HAP-1 (cell line): ENCODE data around the gene CMTM1.

Source experiments
- DNase-seq, 2 experiments: peaks; one replicate each; pipeline ENCODE4 v3.0.0-alpha.2; 2016 to 2020; ENCODE audit warnings: low spot score in 2 of 2
- H3K27me3 ChIP-seq: fragments of 250-450 bp; sonication (Bioruptor Pico); 2 replicates; pipeline ENCODE4 v1.5.1; 2020; ENCODE audit warnings: low read depth, mild to moderate bottlenecking, moderate library complexity
- H3K36me3 ChIP-seq: fragments of 250-450 bp; sonication (Bioruptor Pico); replicated peaks from 2 replicates; pipeline ENCODE4 v1.5.1; 2020; ENCODE audit warnings: mild to moderate bottlenecking
- H3K4me1 ChIP-seq: fragments of 250-450 bp; sonication (Bioruptor Pico); 2 replicates; pipeline ENCODE4 v1.5.1; 2020; ENCODE audit warnings: mild to moderate bottlenecking
- H3K4me3 ChIP-seq: fragments of 250-450 bp; sonication (Bioruptor Pico); 2 replicates; pipeline ENCODE4 v1.5.1; 2020; ENCODE audit warnings: mild to moderate bottlenecking, moderate library complexity
- H3K9me3 ChIP-seq: fragments of 250-450 bp; sonication (Bioruptor Pico); 2 replicates; pipeline ENCODE4 v1.5.1; 2020; ENCODE audit warnings: mild to moderate bottlenecking, moderate library complexity
- in situ Hi-C: fragments of 300-500 bp; cut with MboI; formaldehyde crosslinking; loops from 3 replicates; pipeline ENCODE4 v1.14.3; 2020; ENCODE audit warnings: low sequenced_read_pairs, inconsistent platforms, mixed read lengths

CMTM1 gene, protein sequence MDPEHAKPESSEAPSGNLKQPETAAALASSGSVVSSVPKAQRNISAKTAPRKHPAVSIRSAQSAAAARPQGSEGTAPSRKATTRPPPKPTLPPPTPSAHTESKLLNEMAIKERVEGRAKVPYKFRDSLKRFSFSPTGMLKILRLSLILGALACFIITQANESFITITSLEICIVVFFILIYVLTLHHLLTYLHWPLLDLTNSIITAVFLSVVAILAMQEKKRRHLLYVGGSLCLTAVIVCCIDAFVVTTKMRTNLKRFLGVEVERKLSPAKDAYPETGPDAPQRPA

DNA sequence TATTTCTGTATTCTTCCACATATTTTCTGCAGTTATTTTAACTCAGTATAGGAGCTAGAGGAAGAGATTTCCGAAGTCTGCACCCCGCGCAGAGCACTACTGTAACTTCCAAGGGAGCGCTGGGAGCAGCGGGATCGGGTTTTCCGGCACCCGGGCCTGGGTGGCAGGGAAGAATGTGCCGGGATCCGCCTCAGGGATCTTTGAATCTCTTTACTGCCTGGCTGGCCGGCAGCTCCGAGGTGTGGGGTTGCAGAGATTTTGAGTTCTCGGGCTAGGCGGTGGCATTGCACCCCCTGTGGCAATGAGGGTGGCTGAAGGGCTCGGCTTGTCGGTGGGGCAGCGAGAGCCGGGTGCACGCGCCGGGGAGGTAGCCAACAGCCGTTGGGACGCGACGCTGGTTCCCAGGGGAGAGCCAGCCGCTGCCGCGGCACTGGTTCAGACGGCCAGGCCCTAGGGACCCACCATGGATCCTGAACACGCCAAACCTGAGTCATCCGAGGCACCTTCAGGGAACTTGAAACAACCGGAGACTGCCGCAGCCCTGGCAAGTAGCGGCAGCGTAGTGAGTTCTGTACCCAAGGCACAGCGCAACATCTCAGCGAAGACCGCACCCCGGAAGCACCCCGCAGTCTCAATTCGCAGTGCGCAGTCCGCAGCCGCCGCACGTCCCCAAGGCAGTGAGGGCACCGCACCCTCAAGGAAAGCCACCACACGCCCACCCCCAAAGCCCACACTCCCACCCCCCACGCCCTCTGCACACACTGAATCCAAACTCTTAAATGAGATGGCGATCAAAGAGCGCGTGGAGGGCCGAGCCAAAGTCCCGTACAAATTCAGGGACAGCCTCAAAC, at the start of gene CMTM1:
CMTM1 (plus strand) TSS at position 389 of the 851 bp plus-strand sequence; CDS start at position 464, 75 bp downstream.
- peaks cover 11% of the 10 kb centered on the region for H3K36me3 ChIP-seq
- H3K4me3 ChIP-seq = no peak within 1 kb of the TSS
- in situ Hi-C loops = no loop called here
- H3K27me3 ChIP-seq = no peaks in the 10 kb centered on the region
- no peaks in the 10 kb centered on the region for H3K4me1 ChIP-seq
- no peaks in the 10 kb centered on the region for H3K9me3 ChIP-seq
- no peak for DNase-seq

DNA sequence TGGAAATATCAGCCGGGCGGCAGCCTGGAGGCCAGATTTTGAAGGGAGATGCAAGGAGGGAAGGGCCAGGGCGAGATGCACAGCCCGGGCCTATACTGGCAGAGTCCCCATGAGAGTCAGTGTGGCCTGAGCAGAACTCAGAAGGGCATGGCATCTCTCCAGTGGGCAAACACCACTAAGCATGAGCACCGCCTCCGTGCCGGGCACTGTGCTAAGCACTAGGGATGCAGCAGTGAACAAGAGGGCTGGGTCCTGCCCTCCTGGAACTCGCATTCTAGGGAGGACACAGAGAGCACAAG, 49.8 kb upstream of the CMTM1 start:
- H3K9me3 ChIP-seq = no peaks in the 10 kb centered on the region
- in situ Hi-C loops = no loop called here
- H3K4me3 ChIP-seq = no peak overlapping the region
- H3K27me3 ChIP-seq = no peaks in the 10 kb centered on the region
- no peak for DNase-seq
- H3K4me1 ChIP-seq = no peaks in the 10 kb centered on the region
- 0 out of 2 replicates have a peak, but pooled peaks cover 6% of the 10 kb centered on the region for H3K36me3 ChIP-seq

DNA sequence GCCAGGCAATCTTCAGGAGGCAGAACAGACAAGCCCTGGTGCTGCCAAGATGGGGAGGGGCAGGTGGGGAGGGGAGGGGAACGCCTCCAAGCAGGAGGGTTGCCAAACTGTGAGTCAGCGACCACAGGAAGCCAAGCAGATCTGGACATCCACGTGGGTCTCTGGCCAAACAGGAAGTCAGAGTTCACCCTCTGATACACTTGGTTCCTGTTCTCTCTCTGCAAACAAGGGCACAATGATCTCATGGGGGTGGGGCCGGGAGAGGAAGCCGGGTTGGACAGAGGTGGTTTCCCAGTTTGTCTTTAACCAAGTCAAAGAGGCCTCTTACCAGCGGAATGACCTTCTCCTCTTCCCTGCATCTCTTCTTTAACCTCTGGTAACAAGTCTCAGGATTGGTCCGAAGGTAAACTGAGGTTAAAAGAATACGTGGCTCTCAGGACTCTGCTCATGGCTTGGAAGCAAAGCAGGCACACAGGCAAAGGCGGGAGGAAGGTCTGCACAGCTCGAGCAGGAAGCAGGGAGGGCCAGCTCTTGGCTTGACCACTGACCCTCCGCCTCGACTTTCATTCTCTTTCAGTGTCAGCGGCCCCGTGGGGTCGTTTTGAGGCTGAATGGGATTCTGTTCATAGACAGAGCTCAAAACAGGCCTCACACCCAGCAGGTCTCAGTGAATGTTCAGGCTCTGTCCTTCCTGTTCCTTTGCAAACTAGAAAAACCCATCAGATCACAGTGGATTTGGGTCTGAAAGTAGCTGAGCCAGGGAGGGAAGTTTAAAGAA, 49.2 kb upstream of the CMTM1 start:
- Histone ChIP-seq H3K4me3 (no peak overlapping the region), H3K36me3 (0 out of 2 replicates have a peak, but pooled peaks cover 3% of the 10 kb centered on the region), H3K9me3 (no peaks in the 10 kb centered on the region), H3K27me3 (no peaks in the 10 kb centered on the region), H3K4me1 (no peaks in the 10 kb centered on the region)
- in situ Hi-C loops = no loop called here
- no peak for DNase-seq

DNA sequence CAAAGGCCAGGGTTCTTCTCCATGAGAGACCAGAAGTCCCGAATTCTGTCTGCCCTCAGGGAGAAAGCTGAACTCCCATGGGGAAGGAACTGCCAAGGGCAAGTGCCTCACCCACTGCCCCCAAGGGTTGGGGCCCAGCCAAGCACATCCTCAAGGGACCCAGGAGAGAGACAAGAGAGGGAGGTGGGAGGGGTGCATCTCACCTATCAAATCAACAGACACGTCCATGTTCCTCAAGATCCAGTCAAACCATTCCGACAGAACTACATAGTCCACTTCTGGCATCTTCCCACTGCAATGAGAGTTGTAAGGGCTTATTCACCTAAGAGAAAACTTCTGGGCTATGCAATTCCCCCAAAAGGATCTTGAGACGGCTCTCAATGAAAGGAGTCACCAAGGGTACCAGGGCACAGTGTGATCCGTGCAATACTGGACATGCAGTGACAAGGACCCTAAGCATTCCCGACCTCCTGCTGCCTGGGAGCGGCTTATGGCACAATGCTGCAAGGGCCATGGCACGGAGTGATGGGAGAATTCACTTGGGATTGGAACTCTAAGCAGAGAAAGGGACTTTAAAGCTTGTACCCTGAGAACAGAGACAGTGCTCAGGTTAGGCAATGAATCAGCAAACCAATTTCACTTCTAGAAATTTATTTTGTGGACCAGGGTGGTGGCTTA, 48.5 kb upstream of the CMTM1 start:
- no peaks in the 10 kb centered on the region for H3K27me3 ChIP-seq
- no peaks in the 10 kb centered on the region for H3K4me1 ChIP-seq
- no peaks in the 10 kb centered on the region for H3K9me3 ChIP-seq
- in situ Hi-C loops = no loop called here
- H3K36me3 ChIP-seq = no peaks in the 10 kb centered on the region
- no peak for DNase-seq
- no peak overlapping the region for H3K4me3 ChIP-seq

DNA sequence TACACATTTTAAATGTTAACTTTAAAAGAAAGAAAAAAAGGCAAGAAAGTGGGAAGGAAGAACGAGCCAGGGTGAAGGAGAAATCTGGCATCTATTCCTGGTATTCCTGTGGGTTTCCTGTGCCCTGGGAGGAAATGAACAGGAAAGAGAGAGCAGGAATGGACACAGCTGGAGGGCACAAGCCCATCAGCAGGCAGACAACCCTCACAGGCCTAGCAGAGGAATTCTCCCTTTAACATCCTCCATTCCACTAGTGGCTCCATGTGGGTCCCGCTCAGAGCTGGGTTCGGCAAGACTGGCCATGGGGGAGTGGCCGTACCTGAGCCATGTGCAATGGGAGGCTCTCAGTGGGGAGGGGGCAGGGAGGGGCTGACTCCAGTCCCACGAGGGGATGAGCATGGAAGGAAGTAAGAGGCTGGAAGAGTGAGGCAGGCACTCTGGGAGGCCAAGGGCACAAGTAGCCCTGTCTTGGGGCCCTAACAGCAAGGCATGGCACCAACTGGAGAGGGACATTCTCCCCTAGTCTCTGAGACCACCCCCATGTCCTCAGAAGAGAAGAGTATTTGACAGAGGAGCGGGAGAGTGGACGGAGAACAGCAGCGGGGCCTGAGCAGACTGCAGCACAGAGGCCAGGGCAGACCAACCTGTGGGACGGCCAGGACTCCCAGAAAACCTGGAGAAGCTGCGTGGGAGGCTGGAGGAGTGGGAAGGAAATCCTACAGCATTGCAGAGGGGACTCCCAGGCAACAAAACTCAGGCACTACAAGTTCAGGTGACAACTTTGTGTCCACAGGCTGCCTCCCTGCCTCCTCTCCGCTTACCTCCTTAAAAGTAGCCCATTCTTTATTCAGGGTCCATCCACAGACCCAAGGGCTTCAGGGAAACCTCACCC, 46.5 kb upstream of the CMTM1 start:
- H3K4me1 ChIP-seq = no peaks in the 10 kb centered on the region
- DNase-seq = no peak

DNA sequence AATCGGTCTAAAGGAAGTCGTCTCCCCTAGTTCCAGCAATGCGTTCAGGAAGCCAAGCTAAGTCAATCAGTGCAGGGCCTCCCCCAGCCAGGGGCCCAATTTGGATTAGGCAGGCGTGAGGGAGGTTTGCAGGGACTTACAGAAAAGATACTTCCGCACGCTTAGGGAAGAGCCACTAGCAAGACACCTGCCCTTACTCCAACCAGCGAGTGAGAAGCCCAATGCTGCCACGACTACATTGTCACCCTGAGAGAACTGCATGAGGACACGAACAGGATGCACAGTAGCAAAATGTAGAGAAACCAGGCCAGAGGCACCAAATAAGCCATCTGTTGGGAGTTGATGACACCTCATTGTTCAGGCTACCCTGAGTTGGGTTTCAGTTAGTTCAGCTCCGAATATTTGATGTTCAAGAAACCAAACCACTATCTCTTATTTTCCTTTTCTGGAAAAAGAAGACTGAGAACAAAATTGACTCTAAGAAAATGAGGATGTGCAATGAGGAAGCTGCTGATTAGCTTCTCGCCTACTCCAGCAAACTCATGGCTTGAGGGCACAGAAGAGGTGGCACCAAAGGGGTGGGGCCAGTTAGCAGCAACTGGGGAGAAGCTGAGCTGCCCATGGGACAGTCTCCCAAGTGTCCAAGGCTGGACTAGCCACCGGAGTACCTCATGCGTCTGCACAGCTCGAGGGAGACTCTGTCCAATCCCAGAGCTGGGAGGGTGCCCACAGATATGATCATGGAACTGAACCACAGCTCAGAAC, 45.7 kb upstream of the CMTM1 start:
- in situ Hi-C loops = no loop called here
- H3K9me3 ChIP-seq = no peaks in the 10 kb centered on the region
- H3K4me1 ChIP-seq = no peaks in the 10 kb centered on the region
- no peaks in the 10 kb centered on the region for H3K36me3 ChIP-seq
- H3K27me3 ChIP-seq = no peaks in the 10 kb centered on the region
- DNase-seq = no peak
- no peak overlapping the region for H3K4me3 ChIP-seq

More for the DNA sequence above, 46.5 kb upstream of the CMTM1 start:
- Histone ChIP-seq H3K9me3 (no peaks in the 10 kb centered on the region), H3K36me3 (no peaks in the 10 kb centered on the region), H3K4me3 (no peak overlapping the region), H3K27me3 (no peaks in the 10 kb centered on the region)
- in situ Hi-C loops = no loop called here

DNA sequence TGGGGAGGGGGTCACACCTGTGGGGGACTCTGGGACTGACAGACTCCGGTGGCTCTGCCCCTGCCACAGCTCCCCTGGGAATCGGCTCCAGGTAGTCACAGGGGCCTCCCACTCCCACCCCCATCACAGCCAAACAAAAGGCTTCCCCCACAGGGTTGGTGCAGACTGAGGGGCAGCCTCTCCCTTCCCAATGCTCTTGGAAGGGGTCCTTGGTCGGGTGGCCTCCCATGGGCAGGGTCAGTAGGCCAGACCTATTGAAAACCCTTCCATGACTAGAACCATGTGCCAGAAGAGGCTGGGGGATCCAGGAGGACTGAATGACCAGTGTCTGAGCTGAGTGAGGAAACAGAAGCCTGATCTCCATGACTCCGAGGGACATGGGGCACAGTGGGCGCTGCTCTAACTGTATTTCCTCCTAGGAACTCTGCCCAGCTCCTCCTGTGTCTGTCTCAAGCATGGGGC, 45.0 kb upstream of the CMTM1 start:
- in situ Hi-C loops = no loop called here

DNA sequence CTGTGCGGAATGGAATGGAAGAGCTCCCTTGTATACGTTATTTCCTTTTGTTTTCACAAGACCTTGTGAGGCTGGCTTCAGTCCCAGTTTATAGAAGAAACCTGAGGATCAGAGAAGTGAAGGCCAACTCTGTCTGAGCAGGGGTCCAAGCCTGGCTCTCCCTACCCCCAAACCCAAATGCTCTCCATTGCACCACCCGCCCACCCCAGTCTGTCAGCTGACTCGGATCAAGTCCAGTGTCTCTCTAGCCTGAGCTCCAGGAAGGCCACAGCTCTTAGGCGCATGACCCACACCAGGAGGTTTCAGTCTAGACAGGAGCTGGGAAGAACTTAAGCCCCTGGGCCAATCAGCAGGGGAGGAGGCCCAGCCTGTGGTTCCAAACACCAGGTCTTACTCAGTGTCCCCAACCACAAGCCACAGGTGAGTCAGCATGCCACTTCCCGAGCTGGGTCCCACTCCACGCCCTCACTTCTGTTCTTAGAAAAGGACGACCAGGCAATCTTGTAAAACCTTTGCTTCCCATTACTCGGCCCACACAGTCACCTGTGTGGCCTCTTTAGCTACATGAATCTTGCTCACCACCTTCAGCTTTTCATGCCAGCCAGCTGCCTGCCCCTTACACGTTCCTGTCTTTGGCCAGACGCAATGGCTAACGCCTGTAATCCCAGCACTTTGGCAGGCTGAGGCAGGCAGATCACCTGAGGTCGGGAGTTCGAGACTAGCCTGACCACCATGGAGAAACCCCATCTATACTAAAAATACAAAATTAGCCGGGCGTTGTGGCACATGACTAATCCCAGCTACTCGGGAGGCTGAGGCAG, 44.1 kb upstream of the CMTM1 start:
- in situ Hi-C loops = no loop called here
- H3K4me1 ChIP-seq = no peaks in the 10 kb centered on the region
- H3K36me3 ChIP-seq = no peaks in the 10 kb centered on the region
- H3K4me3 ChIP-seq = no peak overlapping the region
- DNase-seq = no peak
- no peaks in the 10 kb centered on the region for H3K27me3 ChIP-seq
- H3K9me3 ChIP-seq = no peaks in the 10 kb centered on the region

More for the DNA sequence above, 45.0 kb upstream of the CMTM1 start:
- Histone ChIP-seq H3K9me3 (no peaks in the 10 kb centered on the region), H3K4me1 (no peaks in the 10 kb centered on the region), H3K36me3 (no peaks in the 10 kb centered on the region), H3K27me3 (no peaks in the 10 kb centered on the region), H3K4me3 (no peak overlapping the region)
- DNase-seq = no peak

DNA sequence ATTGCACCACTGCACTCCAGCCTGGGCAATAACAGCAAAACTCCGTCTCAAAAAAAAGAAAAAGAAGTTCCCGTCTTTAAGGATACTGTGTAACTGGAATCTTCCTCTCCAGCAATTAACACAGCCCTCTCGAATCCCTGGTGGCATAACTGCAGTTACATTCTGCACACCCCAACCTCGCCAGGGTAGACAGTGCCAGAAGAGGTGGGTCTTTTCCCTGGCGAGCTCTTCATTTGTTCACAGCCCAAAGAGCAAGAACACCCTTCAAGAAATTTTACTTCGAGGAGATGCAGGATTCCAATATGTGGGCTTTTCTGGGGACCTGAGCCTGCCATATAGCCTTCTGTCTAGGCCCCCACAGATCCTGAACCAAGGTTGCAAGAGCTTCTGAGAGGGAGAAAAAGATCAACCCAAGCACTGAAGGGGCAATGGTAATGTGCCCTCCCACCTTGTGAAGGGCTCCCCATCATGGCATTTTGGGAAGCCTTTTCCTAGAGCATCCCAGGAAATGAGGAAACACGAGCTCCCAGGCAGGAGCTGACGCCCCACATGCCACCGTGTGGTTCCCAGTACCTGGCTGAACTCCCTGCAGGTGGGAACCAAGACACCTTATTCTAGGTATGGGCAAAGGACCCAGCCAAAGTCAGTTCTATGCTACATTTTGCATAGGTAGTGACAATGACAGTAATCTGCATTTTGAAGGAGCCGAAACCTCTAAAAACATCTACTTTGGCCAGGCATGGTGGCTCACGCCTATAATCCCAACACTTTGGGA, 43.2 kb upstream of the CMTM1 start:
- no peak for DNase-seq
- no peaks in the 10 kb centered on the region for H3K9me3 ChIP-seq
- no peaks in the 10 kb centered on the region for H3K27me3 ChIP-seq
- no peaks in the 10 kb centered on the region for H3K4me1 ChIP-seq
- H3K36me3 ChIP-seq = no peaks in the 10 kb centered on the region
- in situ Hi-C loops = no loop called here
- H3K4me3 ChIP-seq = no peak overlapping the region

DNA sequence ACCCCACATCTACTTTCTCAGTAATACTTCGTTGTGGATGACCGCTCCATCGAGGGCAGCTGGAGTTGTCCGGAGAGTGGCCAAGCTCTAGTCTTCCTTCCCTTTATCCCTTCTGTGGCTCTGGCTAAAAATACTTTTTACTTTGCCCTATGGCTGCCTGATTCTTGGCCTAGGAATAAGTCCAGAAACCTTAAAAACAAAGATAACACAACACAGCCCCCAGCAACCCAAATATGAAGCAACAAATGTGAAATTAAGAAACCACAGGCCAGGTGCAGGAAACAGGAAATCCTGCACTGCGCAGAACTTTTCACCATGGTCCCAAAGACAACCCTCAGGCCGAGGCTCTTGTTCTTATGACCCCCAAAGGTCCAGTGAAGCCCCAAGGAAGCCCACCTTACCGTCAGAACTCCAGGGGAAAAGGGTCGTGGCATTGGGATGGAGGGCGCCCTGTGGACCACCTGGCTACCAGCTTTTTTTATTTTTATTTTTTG, 42.3 kb upstream of the CMTM1 start:
- no peak for DNase-seq

DNA sequence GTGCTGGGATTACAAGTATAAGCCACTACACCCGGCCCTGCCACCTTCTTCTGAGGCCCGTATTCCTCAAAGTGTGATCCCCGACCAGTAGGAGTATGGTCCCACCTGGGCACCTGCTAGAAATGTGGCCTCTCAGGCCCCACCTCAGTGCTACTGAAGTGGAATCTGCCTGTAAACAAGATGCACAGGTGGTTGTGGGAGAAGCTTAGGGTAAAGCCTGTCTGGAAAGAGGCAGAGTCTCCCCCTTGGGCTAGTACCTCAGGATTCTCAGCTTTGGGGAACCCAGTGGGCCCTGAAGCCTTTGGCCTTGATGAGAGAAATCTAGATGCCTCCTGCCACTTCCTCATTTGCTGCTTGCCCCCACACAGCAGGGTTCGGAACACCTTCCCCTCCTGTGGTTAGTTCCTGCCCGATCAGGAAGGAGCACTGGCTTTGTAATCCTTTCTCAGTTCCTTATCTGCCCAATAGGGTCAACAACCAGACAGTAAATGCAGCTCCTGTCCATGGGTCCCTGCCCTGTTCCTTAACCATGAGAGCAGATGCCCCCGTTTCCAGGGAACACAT, 41.6 kb upstream of the CMTM1 start:
- Histone ChIP-seq H3K4me3 (no peak overlapping the region), H3K27me3 (no peaks in the 10 kb centered on the region), H3K9me3 (no peaks in the 10 kb centered on the region), H3K36me3 (peaks cover 3% of the 10 kb centered on the region; the same call in 1 of the 2 replicates), H3K4me1 (no peaks in the 10 kb centered on the region)
- DNase-seq = no peak
- in situ Hi-C loops = no loop called here

More for the DNA sequence above, 42.3 kb upstream of the CMTM1 start:
- no peaks in the 10 kb centered on the region for H3K27me3 ChIP-seq
- H3K9me3 ChIP-seq = no peaks in the 10 kb centered on the region
- peaks cover 3% of the 10 kb centered on the region; the same call in 1 of the 2 replicates for H3K36me3 ChIP-seq
- H3K4me1 ChIP-seq = no peaks in the 10 kb centered on the region
- no peak overlapping the region for H3K4me3 ChIP-seq
- in situ Hi-C loops = no loop called here
